HG03139 (cell line): ENCODE results near the gene ACSS2.
A peak's percentile ranks its signal among the peaks of the same experiment; 100 is the strongest.

Source experiments
- ATAC-seq: cut with Tn5 transposase; IDR thresholded peaks from one replicate; pipeline ENCODE4 v1.9.1; 2021; ENCODE audit not compliant: unreplicated experiment

The ACSS2 gene

DNA sequence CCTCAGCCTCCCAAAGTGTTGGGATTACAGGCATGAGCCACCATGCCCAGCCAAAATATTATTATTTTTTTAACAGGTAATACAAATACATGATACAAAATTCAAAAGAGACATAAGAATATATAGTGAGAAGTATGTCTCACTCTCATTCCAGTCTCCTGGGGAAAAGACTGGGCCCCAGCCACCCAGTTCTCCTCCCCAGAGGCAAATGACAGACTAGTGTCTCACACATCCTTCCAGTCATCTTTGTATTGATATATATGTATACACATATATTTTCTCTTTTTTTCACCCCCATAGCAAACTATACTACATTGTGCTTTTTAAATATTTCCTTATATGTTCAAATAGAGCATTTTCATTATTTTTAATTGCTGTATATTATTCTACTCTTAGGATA lies 70.9 kb downstream of the ACSS2 start:
- no peak for ATAC-seq

DNA sequence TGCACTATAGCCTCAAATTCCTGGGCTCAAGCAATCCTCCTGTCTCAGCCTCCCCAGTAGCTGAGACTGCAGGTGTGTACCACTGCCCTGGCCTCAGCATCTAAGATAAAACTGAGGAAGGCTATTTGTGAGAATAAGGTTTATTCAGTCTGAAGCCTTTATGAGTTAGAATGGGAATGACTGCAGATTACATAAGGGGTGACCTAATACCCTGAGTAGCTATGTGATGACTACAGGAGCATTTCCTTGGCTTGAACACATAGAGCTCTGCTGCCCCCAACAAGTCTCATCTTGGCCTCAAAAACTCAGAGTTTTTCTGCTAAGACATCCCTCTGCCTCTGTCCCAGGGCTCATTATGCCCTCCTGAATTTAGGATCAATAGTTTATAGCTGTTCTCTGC lies 71.6 kb downstream of the ACSS2 start:
- ATAC-seq: no peak

DNA sequence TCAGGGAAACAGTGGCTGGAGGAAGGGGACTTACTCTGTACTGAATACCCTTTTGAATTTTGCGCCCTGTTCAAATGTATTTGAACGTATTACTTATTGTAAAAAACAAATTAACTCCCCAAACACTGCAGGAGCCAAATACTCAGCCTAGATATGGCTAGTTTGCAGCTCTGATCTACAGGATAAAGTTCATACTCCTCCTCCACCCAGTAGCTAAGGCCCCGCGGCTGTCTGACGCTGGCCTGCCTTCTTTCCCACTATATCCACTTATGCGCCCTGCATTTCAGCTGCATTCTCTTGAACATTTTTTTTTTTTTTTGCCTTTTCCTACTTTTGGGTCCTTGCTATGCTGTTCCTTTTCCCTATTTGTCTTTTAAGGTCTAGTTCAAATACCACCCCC lies 72.7 kb downstream of the ACSS2 start:
- no peak for ATAC-seq

DNA sequence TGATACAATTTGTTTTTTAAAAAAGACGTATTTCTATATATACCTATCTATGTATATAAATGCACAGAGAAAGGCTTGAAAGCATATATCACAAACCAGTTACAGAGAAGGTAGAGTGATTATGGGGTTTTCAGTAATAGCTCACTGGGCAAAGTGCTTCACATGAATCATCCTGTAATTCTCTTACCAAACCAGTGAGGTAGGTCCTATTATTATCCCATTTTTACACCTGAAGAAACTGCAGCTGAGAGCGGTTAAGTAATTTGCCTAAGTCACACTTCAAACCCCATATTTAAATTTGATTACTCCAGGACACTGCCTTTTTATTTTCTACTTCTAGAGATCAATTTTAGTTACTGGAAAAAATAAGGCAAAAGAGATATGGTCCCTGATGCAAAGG lies 74.8 kb downstream of the ACSS2 start:
- ATAC-seq: no peak

DNA sequence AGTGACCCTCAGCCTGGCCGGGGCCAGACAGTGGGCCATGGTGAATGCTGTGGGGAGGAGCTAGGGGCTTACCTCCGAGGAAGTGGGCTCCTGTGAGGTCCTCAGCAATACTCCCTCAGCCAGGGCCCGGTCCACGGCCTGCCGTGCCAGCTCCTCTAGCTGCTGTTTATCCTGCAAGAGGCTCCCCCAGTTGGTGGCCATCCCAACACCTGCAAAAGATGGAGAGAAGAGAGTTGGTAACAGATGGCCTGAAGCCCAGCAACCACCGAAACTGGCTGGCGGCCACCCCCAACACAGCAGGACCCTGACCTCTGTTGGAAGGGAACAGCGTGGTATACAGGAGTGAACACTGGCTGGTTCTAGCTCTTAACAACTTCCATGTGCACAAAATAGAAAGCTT lies 75.2 kb downstream of the ACSS2 start:
- ATAC-seq: no peak

DNA sequence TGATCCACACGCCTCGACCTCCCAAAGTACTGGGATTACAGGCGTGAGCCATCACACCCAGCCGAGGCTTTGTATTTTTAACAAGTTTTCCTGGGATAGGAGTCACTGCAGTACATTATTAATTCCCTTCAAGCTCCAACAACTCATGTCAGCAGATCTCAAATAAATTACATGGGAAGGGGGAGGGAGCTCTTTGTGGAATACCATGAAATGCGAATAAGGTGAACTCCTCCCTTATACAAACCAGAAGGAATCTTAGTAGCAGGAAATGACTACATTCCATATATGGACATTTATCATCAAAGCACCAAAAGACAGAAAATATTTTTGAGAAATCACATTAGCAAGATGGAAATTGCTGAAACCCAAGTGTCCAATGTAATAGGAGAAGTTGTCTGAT lies 76.3 kb downstream of the ACSS2 start:
- no peak for ATAC-seq

DNA sequence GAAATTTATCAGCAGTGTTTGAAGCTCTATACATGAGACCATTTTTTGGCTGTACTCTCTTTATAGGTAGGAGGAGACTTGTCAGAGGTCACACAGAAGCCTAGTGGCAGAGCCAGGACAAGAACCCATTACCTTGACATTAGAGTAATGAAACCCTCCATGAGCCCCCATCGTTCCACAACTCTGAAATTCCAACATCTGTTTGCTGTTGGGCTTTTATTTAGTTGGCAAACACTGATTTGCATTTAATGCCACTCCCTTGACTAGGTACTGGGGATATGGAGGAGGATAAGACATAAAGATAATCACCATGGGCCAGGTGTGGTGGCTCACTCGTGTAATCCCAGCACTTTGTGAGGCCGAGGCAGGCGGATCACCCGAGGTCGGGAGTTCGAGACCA lies 77.5 kb downstream of the ACSS2 start:
- ATAC-seq: no peak

DNA sequence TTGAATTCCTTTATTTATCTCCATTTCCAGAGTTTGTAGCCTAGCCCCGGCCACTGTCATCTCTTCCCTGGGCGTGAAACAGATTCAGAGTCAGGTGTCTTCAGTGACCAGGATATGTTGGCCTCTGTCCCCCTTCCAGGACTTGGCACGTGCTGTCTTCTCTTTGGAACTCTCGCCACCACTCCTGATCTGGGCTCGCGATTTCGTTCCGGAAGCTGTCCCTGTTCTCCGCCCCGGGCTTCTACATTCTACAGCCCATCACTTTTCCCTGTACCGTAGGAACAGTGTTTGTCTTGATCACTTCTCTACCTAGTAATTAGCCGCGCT lies 78.5 kb downstream of the ACSS2 start:
- ATAC-seq: no peak

DNA sequence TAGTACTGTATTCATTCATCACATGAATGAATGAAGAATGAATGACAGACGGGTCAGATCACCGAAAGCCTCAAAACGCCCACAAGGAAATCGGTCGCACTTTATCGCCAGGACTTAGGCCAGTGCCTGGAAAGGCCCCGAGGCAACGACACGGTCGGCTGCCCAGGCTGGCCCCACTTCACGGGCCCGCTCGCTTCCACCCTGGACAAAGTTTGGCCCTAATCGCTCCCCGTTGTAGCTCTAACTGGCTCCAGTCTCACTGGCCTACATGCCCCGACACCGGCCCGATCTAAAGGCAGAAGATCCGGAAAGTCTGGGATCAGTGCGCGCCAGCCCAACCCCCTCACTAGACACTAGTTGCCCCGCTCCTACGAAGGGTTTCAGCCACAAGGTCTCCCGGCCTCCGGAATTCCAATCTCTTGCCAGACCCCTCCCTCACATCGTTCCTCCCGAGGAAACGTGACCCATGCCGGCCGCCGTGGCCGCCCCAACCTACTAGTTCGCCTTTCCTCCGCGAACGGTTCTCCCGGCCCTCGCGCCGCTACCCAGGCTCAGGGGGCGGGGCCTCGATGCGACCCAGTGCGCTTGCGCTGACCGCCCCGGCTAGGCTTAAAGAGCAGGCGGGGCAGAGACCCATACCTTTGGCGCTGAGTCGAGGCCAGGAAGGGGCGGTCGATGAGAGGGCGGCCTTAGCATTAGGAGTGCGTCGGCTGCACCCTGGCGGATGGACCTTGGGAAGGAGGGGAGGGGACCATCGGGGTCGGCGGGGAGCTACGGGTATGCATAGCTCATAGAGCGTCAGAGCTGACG lies 79.0 kb downstream of the ACSS2 start, which contains the start of the genes GSS and MYH7B:
GSS (minus strand) TSS at position 576 of the 810 bp plus-strand sequence. CDS start 3,954 bp downstream, outside the sequence.
MYH7B (plus strand) TSS at position 638 of the 810 bp plus-strand sequence. CDS start 22,138 bp downstream, outside the sequence.
- ATAC-seq: peak; percentile 81

DNA sequence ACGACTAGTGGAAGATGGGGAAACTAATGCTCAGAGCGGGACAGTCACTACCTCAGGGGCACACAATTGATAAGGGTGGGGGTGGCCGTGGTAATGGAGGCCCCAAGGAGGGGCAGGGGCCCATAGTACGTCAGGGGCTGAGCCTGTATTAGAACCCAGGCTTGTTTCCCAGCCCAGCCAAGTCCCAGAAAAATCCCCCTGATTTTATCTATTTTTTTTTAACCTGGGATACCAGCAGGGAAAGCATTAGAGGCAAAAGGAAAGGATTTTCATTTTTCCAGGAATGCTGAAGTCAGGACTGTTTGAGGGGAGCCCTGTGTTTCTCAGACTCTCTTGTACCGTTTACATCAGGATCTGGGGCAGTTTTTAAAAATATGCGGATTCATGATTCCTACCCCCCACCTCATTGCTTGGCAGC lies 79.6 kb downstream of the ACSS2 start:
- ATAC-seq: no peak

DNA sequence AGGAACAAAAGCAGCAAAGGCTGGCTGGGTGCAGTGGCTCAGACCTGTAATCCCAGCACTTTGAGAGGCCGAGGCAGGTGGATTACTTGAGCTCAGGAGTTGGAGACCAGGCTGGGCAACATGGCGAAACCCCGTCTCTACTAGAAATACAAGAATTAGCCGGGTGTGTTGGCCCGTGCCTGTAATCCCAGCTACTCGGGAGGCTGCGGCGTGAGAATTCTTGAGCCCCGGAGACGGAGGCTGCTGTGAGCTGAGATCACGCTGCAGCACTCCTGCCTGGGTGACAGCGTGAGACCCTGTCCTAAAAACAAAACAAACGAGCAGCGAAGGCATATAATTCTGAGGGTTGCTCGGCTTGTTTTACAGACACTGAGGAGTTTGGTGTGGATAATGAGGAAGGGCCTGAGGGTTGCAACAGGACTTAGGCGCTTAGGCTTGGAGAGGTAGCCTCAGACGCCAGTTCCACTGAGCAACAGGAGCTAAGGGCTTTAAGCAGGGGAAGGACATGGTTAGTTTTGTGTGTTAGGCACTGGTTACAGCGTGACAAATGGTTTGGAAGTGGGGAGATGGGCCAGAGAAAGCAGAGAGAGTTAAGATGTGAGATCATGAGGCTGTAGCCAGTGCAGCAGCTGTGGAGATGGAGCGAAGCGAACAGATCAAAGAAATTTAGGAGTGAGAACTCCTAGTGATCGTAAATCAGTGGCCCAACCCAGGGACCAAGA lies 80.5 kb downstream of the ACSS2 start:
- no peak for ATAC-seq

DNA sequence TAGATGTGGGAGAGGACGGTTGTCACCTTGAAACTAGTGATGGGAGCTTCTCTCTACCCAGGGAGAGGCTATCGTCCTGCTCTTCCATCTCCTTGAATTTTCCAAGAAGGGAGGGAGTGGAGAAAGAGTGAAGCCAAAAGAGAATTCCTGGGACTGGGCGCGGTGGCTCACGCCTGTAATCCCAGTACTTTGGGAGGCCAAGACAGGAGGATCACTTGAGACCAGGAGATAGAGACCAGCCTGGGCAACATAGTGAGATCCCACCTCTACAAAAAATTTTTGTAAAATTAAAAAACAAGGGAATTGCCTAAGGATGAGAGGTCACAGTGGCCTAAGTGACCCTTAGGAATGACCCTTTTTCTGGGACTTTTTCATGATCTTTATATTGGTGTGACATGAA lies 88.1 kb downstream of the ACSS2 start:
- no peak for ATAC-seq

DNA sequence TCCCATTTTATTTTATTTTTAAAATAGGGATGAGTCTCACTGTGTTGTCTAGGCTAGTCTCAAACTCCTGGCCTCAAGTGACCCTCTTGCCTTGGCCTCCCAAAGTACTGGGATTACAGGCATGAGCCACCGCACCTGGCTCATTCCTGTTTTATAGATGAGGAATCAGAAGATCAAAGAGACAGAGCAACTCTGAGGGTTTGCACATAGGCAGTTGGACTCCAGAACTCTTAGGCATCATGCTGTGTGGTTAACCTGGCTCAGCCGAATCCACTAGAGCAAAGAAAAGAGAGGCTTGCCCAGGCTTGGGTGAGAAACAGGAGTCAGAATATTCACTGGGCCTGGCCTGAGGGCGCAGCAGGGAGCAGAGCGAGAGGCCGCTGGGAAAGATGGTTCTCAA lies 88.6 kb downstream of the ACSS2 start:
- no peak for ATAC-seq

DNA sequence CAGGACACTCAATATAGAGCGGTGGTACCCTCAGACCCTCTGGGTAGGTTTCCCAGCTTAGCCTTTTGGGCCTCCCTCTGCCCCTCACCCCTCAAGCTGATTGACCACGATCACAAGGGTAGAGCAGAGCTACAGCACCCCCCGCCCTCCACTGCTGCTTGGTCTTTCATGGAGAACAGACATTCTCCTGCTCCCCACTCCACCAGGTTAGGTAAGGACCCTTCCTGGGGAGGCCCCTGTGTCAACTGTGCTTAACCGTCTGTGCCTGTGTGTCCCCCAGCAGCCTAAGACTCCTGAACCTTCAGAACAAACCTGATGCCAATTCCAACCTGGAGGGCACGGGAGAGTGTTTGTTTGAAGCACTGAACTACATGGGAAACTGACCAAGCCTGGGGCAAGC lies 91.0 kb downstream of the ACSS2 start:
- no peak for ATAC-seq

DNA sequence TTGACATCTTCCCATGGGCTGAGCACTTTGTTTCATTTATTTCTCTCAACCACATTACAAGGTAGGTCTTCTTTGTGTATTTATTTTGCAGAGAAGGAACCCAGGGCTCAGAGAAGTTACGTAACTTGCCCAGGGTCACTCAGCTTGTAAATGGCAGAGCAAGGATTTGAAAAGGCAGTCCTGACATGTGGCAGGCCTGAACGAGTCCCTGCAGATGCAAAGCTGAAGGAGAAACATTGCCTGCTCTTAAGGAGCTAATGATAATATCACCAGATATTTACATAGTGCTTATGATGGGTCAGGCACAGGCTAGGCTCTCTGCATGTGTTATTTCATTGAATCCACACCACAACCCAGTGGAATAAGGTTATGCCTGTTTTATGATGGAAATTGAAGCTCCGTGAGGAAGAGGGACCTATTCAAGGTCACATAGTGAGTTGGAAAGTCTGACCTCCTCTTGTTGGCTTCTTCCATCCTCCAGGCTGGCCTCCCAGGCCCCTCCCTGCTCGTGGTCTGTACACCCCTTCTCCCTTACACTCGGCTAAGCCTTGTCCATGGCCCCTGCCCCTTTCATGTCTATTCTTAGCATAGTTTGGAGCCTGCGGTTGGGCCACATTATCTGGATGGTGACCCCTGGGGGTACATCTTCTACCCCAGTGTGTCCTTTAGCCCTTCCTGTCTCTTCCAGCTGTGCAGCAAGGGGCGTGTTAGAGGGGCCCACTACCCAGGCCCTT lies 91.8 kb downstream of the ACSS2 start:
- ATAC-seq: no peak

DNA sequence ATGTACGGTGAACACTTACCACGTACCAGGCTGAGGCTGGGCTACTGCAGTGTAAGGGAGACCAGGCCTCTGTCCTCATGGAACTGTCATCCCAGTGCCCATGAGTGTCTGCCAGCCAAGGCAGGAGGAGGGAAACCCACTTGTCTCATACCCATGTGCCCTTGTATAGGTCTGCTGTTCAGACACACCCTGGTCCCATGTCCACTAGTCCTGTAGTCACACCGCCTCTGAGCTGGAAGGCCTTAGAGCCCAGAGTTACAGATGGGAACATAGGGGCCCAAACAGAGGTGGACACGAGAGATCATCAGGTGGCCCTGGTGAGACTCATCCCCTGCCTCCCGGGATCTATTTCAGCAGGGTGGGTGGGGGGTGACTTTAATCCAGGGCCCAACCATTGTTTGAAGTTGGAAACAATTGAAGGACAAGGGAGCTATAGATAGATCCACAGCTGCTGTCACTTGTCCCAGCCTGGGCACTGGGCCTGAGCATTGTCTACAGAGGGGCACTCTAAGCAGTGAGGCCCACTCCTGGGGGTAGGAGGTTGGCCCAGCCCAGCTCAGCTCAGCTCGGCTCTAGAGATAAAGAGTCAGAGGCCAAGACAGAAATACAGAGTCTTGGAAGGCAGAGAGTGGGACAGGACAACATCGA lies 93.9 kb downstream of the ACSS2 start:
- no peak for ATAC-seq

DNA sequence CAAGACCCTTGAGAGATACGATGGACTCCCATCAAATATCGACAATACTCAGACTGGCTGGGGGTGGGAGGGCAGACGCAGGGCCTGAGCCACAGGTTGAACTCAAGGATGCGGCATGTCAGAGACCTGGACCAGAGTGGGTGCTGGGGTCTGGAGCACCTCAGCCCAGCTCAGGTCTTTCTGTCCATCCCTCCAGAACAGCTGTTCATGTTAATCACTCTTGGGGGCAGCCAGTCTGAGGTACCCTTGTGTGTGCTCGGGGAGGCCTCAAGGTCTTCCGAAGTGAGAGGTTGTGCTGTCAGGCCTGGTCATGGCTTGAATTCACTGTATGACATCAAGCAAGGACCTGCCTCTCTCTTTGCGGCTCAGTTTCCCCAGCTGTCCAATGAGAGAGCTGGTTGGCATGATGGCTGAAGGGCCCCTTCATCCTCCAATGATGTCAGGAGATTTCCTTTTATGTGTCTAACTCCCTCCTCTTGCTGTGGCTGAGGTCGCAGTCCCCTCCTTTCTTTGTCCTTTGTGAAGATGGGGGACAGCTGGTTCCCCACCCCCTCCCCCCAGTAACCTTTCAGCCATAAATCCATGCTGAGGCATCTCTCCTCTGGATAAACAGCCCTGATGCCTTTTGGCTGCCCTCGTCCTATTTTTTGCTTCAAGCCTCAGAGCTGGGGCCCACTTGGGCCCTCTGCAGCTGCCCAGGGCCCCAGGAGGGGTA lies 94.6 kb downstream of the ACSS2 start:
- ATAC-seq: no peak

DNA sequence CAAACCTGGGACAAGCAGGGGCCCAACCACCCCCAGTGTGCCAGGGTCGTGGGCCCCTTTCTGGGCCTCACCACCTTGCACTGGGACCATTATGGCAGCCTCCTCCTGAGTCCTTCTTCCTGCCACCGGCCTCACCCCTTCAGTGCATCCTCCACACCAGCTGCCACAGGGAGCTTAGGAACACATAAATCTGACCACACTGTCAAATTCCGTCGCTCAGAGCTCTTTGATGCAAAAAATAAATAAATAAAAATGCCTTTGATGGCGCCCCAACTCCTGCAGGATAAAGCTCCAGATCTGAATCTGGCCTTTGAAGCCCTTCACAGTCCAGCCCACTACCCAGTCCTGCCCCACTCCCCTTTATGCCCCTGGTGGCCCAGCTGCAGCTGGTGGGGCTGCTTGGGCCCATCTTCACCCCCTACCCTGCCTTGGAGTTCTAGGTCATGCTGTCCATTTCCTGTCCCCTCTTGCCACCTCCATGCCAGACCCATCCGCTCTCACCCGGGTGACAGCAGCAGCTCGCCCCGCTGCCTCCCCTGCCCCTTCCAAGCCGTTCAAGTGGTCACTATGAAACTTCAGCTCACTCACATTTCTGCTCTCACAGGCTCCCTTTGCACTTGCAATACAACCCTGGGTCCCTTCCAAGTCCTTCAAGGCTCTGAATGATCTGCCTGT lies 95.3 kb downstream of the ACSS2 start:
- no peak for ATAC-seq

DNA sequence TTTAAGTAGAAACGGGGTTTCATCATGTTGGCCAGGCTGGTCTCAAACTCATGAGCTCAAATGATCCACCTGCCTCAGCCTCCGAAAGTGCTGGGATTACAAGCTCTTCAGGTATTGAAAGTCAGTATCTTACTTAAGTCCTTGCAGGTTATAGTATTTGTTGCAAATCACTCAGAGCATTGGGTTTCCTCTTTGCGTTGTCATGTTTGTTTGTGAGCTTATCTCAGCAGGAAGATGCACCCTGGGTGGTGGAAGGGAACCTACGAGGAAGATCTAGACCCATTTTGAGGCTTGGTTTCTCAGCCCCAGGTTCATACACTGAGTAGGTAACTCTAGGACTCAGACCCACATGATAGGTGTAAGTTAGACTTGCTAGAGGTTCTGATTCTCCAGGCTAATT lies 97.8 kb downstream of the ACSS2 start:
- no peak for ATAC-seq

DNA sequence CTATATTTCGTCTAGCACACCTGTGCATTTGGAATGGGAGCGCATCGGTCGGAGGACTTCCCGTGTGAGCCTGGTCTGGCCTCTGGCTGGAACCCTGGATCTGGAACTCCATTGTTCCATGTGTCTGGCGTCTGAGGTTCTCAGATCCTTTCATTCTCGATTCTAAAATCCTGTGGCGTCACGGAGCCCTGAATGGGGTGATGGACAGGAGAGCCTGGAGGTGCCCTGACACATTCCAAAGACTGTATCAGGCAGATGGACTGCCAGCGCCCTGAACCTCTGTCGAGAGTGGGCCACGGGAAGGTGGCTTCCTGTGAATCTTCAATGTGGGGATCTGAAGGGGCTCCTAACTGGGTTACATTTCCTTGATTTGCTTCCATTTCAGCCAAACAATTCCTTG lies 99.9 kb downstream of the ACSS2 start:
- no peak for ATAC-seq
